COLO829 (cell line): ENCODE data around the gene SELENOK.
A peak's percentile ranks its signal among the peaks of the same experiment; 100 is the strongest.

ENCODE experiments used
- DNase-seq: peaks from one replicate; pipeline ENCODE4 v3.0.0; 2012; ENCODE audit warnings: low spot score

SELENOK gene

DNA sequence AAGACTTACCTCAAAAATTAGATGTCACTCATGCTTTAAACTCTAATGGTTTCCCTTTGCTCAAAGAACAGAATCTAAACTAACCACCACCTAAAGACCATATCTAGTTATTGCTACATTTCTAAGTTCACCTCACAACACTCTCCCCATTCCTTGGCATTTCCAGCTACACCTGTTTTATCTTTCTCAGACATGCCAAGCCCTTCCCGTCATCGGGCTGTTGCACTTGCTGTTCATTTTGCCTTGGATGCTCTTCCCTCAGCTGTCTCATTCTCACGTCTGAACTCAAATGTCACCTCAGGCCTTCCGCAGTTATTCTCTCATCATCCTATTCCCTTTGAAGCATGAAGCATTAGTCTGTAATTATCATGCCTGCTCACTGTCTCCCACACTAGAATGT is 8.7 kb downstream of the SELENOK start:
- DNase-seq = no peak

DNA sequence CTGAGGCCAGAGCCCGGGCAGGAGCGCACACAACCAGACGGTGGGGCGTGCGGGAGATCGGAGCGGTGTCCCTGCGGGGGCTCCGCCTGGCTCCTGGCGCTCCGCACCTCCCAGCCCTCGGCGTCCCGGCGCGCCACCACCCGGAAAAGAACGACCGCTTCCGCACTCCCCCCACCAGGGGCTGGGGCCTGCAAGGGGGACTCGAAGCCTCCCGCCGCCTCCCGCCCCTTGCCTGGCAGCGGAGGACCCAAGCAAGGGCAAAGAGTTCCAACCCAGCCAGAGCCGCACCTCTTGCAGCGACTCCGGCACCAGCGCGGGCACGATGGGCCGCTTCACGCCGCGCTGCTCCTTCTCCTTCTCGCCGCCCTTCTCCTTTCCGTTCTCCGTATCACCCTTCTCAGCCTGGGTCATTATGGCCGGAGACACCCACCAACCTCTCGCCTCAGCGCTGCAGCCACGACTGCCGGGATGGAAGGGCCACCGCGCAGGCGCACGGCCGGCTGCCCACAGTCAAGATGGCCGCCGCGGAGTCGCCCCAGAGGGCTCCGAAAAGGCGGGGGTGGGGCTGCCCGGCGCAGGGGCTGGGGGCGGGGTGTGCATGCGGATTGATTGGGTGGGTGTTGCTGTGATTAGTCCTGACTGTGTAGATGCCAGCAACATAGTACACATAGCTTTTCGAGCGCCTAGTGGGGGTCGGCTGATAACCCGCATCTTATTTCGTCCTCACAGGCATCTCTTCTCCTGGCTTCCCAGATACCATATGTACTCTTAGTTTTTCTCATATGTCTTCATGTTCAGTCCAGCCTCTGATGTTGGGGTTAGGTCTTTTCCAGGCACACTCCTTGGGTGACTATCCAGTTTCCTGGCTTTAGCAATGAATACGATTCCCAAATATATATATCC is 9.7 kb downstream of the SELENOK start, which contains the start of gene ACTR8:
Gene ACTR8, minus strand, starts transcription at position 462 of the 903 bp plus-strand sequence. Its CDS starts 51 bp downstream, at position 411.
- DNase-seq = peak; percentile 86

- DNase-seq = no peak
Measured at GRCh38 chr3:53880396-53881345, 11.0 kb downstream of the SELENOK start.

DNA sequence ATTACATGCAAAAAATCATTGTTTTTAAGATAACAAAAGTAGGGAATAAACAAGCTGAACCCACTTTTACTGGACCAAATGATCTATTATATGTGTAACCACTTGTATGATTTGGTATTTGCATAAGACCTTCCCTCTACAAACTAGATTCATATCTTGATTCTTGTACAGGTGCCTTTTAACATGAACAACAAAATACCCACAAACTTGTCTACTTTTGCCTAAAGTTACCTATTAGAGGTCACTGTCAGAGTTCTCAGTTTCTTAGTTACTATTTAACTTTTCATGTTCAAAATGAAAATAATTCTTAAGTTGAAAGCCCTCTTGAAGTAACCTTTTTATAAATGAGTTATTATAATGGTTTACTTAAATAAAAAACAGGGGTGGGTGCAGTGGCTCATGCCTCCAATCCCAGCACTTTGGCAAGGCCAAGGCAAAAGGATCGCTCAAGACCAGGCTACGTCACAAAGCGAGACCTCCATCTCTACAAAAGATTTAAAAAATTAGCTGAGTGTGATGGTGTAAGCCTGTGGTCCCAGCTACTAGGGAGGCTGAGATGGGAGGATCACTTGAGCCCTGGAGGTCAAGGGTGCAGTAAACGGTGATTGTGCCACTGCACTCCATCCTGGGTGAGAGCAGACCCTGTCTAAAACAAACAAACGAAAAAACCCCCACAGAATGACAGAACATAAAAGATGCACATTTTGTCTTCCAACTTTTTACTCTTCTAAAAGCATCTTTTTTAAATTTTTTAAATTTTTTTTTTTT is 25.7 kb downstream of the SELENOK start:
- DNase-seq = no peak

- DNase-seq = no peak
Measured at GRCh38 chr3:53863145-53863544, 28.5 kb downstream of the SELENOK start.

DNA sequence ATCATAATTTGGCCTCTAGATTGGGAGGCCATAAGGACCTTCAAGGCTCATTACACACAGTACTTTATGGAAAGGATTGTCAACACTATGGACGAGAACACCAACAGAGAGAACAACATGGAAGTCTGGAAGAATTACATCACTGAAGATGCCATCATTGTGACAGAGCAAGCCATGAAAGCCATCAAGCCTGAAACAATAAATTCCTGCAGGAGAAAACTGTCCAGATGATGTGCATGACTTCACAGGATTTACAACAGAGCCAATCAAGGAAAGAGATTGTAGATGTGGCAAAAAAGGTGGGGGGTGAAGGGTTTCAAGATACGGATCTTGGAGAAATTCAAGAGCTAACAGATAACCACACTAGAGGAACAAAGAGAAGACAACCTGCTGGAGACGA is 29.4 kb downstream of the SELENOK start:
- DNase-seq = no peak

DNA sequence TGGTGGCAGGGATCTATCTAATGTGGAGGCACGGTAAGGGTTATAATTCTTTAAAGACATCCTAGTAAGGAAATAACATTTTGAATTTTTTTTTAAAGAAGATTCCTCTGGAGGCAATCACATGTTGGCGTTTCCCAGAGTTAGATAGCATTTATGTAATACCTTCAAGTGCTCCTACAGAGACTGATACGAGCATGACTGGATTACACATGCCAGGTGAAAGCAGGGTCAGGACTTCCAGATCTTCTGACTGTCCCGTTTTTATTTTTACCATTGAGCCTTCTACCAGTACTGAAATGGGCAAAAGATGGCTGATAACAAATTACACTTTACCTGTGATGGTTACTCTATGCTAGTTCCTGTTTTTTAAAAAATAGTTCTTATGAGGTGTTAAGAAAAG is 31.5 kb downstream of the SELENOK start:
- DNase-seq = no peak

GRCh38 chr3:53859178-53859577 is 32.5 kb downstream of the SELENOK start:
- no peak for DNase-seq

DNA sequence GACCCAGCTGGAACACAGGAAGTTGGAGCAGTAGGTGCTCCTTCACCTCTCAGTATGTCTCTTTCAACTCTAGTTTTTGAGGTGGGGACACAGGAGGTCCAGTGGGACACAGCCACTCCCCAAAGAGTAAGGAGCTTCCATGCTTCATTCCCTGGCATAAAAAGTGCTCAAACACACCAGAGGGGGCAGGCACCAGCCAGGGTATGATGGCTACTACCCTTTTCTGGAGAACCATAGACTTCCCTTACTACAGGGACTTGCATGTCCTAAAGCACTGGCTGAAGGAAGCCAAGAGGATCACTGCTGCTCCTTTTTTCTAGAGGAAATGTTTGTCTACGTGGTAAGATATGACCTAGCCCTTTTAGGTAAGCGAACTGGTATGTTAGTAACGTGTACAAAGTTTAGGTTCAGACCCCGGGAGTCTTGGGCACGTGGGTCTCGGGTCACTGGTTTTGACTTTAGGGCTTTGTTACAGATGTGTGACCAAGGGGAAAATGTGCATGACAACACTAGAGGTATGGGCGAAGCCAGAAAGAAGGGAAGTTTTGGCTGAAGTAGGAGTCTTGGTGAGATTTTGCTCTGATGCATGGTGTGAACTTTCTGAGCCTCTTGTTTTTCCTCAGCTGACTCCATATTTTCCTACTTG is 33.4 kb downstream of the SELENOK start:
- DNase-seq = no peak

DNA sequence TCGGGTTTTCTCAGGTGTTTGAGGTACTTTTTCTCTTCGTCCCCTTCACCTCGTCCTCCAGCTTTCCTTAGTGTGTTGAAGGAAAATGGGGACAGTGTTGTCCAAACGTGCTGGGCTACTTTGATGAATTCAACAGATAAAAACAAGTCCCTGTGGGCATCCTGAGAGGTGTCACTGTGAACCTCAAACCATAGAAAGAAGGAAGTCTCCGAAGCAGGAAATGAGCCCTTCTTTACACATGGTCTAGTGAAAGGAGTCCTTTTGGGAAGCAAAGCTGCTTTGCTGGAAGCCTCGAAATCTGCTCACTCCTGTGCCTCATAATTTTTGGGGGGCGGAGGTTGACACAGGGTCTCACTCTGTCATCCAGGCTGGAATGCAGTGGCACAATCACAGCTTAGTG is 34.7 kb downstream of the SELENOK start:
- DNase-seq = no peak

- no peak for DNase-seq
Measured at GRCh38 chr3:53850895-53851294, 40.8 kb downstream of the SELENOK start.

DNA sequence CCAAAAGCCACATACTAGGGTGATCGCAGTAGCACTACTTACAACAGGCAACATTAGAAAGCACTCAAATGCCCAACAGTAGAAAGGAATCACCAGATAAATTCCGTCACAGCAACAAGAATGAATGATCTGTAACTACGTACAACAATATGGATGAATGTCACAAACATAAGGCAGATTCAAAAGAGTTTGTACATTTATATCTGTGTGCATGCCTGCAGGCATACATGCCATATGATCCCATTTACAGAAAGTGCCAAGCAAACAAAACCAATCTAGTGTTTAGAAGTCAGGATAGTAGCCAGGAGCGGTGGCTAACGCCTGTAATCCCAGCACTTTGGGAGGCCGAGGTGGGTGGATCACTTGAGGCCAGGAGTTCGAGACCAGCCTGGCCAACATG is 41.7 kb downstream of the SELENOK start:
- no peak for DNase-seq

DNA sequence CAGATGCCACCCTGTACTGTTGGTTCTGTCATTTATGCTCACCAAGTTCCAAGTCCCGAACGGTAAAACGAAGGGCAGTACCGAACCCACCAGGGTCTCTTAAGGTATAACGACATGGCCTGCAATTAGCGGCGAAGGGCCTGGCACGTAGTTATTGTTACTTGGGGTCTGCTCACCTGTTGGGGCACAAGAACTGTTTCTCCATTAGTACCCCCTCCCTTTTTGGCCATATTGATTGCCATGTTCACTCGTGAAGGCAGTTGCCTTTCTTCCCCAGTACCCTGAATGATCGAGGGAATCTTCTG is 44.9 kb downstream of the SELENOK start:
- no peak for DNase-seq

DNA sequence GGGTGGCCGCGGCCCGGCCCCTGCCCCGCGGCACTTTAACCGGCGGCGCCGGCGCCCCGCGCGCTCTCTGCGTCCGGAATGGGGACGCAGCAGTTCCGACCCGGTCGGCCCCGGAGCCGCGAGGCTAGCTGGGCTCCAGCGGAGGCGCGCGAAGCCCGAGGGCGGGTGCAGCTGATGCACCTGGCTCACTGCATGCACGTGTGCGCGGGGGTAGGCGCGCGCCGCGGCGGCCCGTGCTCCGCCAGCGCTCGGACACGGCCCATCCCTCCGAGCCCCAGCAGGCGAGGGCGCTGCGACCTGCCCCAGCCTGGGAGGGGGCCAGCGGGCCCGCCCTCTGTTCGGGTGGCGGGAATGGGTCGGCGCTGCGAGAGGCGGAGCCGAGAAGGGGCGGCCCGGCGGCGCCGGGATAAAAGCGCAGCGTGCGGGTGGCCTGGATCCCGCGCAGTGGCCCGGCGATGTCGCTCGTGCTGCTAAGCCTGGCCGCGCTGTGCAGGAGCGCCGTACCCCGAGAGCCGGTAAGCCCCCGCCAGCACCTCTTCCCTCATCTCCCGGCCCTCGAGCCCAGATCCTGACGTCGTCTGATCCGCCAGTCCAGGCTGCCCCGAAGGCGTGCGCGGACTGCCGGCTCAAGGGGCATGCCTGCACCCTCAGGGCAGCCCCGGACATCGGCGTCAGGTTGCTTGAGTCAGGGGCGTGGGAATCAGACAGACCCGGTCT is 45.4 kb downstream of the SELENOK start, which contains the start of the genes CHDH and IL17RB:
Gene CHDH, minus strand, starts transcription at position 286 of the 717 bp plus-strand sequence. CDS start 22,411 bp downstream, outside the sequence.
Gene IL17RB, plus strand, starts transcription at position 435 of the 717 bp plus-strand sequence. Its CDS starts 21 bp downstream, at position 456.
- DNase-seq = no peak

DNA sequence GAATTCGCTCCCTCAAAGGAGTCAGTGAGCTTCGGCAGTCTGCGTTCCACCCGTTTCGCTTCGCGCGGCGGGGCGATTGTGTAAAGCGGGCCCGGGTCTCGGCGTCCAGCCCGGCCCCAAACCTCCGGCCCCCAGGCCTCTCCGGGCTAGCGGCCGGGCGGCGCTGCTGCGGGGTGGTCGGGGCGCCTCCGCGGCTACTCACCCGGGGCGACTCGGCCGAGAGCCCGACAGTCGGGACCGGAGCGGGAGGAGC is 45.9 kb downstream of the SELENOK start:
- DNase-seq = no peak

DNA sequence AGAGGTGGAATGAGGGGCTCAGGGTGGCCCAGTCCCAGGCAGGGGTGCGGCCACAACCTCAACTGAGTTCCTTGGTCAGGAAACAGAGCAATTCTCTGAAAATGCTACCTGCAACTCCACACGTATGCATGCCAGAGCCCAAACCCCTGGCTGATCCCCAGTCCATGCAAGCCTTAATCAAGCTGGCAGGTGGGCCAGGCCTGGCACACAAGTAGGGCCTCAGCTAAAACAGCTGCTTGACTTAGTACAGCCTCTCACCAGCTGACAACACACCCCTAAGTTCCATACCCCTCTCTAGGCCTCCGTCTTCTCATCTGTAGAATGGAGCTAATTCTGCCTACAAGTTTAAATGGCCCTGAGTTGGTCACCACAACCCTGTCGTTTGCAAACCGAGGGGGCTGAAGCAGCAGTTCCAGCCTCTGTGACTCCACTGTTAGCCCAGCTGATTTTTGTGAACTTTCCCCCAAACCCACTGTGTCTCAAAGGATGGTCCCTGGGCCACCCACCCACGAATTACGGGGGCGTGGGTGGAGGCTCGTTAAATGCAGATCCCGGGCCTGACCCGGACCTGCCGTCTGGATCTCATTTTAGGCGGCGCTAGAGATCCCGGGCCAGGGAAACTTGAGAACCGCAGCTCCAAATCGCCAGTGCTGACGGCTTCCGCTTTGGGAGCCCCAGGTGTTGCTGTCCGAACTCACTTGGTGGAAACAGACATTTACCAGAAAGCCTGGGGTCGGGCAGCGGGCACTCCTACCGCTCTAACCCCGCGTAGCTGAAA is 46.4 kb downstream of the SELENOK start:
- DNase-seq = no peak

DNA sequence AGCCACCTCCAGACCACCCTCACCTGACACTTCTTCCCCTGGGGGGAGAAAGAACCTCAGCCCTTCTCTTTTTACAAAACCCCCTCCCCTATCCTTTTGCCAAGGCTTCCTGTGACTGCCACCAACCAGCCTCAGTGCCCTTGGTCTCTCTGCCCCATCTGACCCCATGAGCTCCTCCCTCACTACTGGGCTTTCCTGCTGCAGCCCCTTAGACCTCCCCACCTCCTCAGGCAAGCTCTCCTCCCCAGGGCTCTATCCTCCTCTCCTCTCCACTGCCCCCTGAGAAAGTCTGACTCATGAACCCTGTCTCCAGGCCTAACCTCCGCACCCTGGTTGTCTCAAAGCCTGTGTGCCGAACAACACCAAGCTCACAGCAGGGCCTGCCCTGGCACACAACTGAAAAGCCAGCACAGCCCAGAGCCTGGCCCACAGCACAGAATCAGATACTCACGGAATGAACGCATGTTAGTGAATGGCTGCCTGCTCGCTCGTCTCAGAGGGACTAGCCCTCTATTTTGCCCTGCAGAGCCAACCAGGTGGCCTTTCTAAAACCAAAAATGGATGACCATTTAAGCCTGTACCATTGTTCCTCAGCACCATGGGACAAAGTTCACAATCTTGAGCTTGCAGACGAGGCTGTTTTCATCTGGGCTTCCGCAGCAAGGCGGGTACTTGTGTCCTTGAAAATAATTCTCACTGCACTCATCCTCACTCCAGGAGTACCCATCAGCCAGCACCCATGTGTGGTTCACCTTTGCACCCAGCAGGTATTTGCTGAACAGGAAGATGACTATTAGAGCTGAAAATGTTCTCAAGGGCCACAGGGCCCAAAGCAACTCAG is 47.2 kb downstream of the SELENOK start:
- DNase-seq = no peak

DNA sequence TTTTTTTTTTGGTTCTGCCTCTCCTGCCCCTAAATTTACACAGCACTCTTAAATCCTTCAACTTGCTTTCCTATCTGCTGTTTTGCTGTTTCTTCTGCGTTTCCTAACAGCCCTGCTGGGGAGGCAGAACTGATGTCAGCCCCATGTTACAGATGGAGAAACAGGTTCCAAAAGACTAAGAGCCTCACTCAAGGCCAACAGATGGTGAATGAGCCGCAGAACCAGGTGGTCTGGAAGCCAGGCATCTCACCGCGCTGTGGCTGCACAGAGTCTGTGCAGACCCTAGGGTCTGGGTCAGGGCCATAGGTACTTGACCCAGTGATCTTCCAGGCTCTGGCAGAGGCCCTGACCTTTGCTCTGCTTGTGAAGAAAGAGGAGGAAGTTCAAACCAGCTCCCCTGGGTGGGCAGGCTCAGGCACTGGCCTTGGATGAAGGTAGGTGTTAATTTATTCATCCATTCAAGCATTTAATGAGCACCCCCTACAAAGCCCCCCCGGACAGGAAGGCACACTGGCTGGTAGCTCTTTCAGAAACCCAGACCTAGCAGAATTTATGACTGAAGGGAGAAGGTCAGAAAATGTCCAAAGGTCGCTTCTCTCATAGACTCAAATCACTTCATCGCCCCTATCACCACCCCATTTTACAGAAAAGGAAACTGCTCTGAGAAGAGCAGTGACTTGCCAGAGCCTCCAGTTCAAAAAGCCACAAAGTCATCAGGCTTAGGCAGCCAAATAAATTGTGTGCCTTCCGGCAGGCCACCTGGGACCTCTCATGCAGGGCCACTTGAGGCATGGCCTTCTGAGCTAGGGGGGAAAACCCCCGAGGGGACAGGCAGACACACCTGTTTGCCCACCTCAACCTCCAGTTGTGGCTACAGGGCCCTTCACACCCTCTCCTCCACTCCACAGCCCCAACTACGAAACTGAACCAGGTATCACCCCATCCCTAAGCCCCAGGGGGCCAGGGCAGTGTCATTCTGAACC is 48.2 kb downstream of the SELENOK start:
- no peak for DNase-seq
